Measurements from ENCODE around the gene ZFHX3.

GRCh38 chr16:72961863-72962262 is 86.1 kb downstream of the ZFHX3 start:
- TF ChIP-seq CTCF (conservative IDR thresholded peaks at IDR 0.05) (no peak; the same call in 1 of the 2 replicates), ZFX (IDR thresholded peaks at IDR 0.05) (no peak)

Data from C4-2B (cell line).